ENCODE results near the gene VSIG1. TPM values are rescaled to one million over a fixed set of nuclear protein-coding genes. Genes with fewer than 3 reads are reported as not detected.

VSIG1 gene
- under 0.01 and 0.14 TPM in 2 replicates for total RNA-seq

GRCh38 chrX:108044554-108045256, at the start of gene VSIG1:
Gene VSIG1, plus strand, starts transcription at chrX:108045065. Its CDS starts 66 bp downstream, at chrX:108045131.

GRCh38 chrX:108091264-108091877, 46.5 kb downstream of the VSIG1 start, which contains the start of the genes ATG4A and PSMD10:
Gene ATG4A, plus strand, starts transcription at chrX:108091778. Its CDS starts 49 bp downstream, at chrX:108091827.
Gene PSMD10, minus strand, starts transcription at chrX:108091542. Its CDS starts 22 bp downstream, at chrX:108091520.

Other genes with a start within 250 kb of the VSIG1 start
- gene MID2, start 219.2 kb upstream of the VSIG1 start, total RNA-seq, result 7.2 and 11.9 TPM in 2 replicates
- not detected in 2 replicates for gene TEX13B, start 62.7 kb upstream of the VSIG1 start, total RNA-seq
- gene PSMD10, start 46.5 kb downstream of the VSIG1 start, total RNA-seq, result 96.1 and 142 TPM in 2 replicates
- gene ATG4A, start 46.7 kb downstream of the VSIG1 start, total RNA-seq, result 17.8 and 17.9 TPM in 2 replicates